Ectodermal cell (in vitro differentiated cells): ENCODE results near the gene VGLL3.
A peak's percentile ranks its signal among the peaks of the same experiment; 100 is the strongest.

ENCODE experiments used
- H3K27ac ChIP-seq: 2 replicates; pipeline ENCODE4 v1.7.0; 2013; ENCODE audit warnings: mild to moderate bottlenecking, low read depth, low read length; ENCODE audit not compliant: insufficient read depth, poor library complexity, severe bottlenecking
- H3K27me3 ChIP-seq: 2 replicates; pipeline ENCODE4 v1.7.0; 2013; ENCODE audit warnings: mild to moderate bottlenecking, low read length; ENCODE audit not compliant: insufficient read depth, control insufficient read depth, poor library complexity, severe bottlenecking
- H3K36me3 ChIP-seq: one replicate; pipeline ENCODE4 v1.7.0; 2013; ENCODE audit warnings: low read length; ENCODE audit not compliant: control insufficient read depth, insufficient read depth
- H3K4me1 ChIP-seq: one replicate; pipeline ENCODE4 v1.7.0; 2013; ENCODE audit warnings: low read length; ENCODE audit not compliant: control insufficient read depth, insufficient read depth
- H3K4me3 ChIP-seq: 2 replicates; pipeline ENCODE4 v1.7.0; 2013; ENCODE audit warnings: low read depth, low read length, control low read depth; ENCODE audit not compliant: insufficient read depth
- H3K9me3 ChIP-seq: 2 replicates; pipeline ENCODE4 v1.7.0; 2013; ENCODE audit warnings: mild to moderate bottlenecking, low read length, moderate library complexity; ENCODE audit not compliant: control insufficient read depth
- WGBS, 2 experiments: methylation state at CpG; one replicate each; pipeline ENCODE4 v1.1.7; 2013; ENCODE audit warnings: missing lambda C conversion rate in 2 of 2; 5-methylcytosine and 5-hydroxymethylcytosine counted together

The VGLL3 gene

DNA sequence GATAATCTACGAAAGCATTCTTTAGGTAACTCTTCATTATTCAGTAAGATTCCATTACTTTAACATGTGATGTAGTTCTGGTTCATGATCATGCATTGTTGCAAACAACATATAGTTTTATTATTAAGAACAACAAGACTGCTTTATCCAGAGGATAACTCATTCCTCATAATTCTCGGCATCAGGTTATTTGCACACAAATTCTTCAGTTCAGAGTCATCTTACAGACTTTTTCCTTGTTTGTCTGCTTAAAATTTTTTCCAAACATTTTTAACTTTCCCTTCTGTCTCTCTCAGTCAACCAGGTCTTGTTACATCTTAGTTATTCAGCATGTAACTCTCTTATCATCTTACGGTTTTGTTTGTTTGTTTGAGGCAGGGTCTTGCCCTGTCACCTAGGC is 60.1 kb downstream of the VGLL3 start:
- Histone ChIP-seq H3K9me3 (no peaks in the 10 kb centered on the region), H3K4me3 (no peak overlapping the region), H3K27me3 (no peaks in the 10 kb centered on the region), H3K27ac (no peak overlapping the region), H3K36me3 (no peaks in the 10 kb centered on the region), H3K4me1 (no peaks in the 10 kb centered on the region)
- 95% methylated on average over 3 of the region's 3 CpGs for WGBS, 2 experiments

DNA sequence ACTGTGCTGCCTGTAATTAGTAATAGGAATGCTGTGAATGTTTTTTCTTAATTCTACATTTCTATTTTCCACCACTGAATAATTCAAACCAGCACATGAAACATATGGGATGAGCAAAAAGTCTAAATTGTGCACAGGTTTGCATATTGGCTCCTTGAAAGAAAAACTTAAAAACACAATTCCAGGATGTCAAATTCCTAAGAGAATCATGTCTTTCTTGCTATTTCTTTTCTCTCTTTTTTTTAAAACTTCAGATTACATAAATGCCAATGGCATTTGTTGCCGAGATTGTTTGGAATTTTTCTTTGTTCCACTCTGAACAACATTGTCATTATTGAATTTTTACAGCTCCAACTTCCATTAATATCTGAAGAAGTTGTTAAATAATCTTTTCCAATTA is 60.8 kb downstream of the VGLL3 start:
- Histone ChIP-seq H3K36me3 (no peaks in the 10 kb centered on the region), H3K4me1 (no peaks in the 10 kb centered on the region), H3K9me3 (no peaks in the 10 kb centered on the region), H3K4me3 (no peak overlapping the region), H3K27me3 (no peaks in the 10 kb centered on the region), H3K27ac (no peak overlapping the region)
- 90 to 100% methylated on average over 1 of the region's 1 CpG for WGBS, 2 experiments

DNA sequence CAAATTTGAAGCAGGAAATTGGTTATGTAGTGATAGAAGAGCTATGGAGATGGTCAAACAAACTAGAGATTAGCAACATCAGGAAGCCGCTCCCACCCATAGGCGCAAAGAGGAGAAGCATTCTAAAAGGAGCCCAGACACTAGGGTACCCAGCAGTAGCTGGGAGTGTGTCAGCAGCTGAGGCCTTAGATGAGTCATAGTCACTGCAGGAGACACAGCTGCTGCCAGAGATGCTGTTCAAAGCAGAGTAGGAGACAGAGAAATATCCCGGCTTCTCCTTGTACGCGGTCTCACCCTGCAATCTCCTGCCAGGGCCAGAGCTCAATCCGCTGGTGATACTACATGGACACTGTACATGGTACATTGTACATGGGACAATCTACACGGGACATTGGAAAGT is 61.9 kb downstream of the VGLL3 start:
- H3K36me3 ChIP-seq = no peaks in the 10 kb centered on the region
- no peak overlapping the region for H3K27ac ChIP-seq
- H3K27me3 ChIP-seq = no peaks in the 10 kb centered on the region
- H3K9me3 ChIP-seq = no peaks in the 10 kb centered on the region
- no peaks in the 10 kb centered on the region for H3K4me1 ChIP-seq
- H3K4me3 ChIP-seq = no peak overlapping the region
- 93 to 94% methylated on average over 7 of the region's 7 CpGs for WGBS, 2 experiments

DNA sequence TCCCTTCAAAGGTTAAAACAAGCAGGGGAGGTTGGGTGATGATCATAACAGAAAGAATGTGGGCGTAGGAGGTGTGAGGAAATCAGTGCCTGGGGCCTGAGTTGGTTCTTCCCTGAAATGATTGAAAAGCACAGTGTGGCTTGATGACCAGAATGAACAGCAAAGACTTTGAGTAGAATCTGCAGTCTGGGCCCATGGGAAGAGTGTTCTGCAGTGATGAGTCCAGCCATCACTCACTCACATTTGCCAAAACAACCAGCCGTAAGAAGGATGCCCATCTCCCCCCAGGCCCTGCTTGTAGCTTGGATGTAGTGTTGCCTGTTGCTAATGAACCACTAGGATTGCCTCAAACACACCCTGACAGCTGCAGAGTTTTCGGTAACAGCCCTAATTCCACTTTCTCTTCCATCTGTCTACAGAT is 67.9 kb downstream of the VGLL3 start:
- Histone ChIP-seq H3K4me1 (no peaks in the 10 kb centered on the region), H3K27ac (no peak overlapping the region), H3K9me3 (no peaks in the 10 kb centered on the region), H3K4me3 (no peak overlapping the region), H3K36me3 (no peaks in the 10 kb centered on the region), H3K27me3 (no peaks in the 10 kb centered on the region)
- WGBS, 2 experiments = 76 to 82% methylated on average over 3 of the region's 3 CpGs

DNA sequence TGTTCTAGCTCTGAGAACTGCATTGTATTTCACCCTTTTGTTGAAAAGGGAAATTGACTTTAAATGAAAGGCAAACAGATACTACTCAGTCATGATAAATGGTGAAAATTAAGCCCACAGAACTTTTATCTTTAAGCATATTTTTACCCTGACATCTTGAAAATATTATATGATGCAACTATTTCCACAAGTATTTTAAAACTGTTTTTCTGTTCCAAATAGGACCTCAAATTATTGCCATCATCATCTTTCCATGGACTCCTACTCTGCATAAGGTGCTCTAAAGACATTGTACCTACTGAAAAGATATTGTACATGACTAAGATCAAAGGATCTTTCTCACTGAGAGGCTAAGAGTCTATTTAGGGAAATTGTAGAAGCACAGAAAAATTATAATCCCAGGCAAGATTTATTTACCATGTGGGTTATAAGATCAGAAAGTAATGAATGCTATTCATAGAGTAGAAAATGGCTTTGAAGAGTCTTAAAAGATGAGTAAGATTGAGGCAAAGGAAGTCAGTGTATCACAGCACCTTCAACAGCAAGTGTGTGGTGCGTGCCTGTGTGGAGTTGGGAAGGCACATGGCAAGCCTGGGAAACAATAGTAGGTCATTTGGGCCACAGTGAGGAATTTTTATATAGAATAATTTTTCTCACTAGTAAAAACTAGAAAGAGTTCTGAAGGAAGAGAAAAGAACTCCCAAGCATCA is 68.8 kb downstream of the VGLL3 start:
- no peak overlapping the region for H3K4me3 ChIP-seq
- H3K36me3 ChIP-seq = no peaks in the 10 kb centered on the region
- H3K4me1 ChIP-seq = no peaks in the 10 kb centered on the region
- no peak overlapping the region for H3K27ac ChIP-seq
- H3K9me3 ChIP-seq = no peaks in the 10 kb centered on the region
- no peaks in the 10 kb centered on the region for H3K27me3 ChIP-seq
- 38 to 47% methylated on average over 1 of the region's 1 CpG for WGBS, 2 experiments

DNA sequence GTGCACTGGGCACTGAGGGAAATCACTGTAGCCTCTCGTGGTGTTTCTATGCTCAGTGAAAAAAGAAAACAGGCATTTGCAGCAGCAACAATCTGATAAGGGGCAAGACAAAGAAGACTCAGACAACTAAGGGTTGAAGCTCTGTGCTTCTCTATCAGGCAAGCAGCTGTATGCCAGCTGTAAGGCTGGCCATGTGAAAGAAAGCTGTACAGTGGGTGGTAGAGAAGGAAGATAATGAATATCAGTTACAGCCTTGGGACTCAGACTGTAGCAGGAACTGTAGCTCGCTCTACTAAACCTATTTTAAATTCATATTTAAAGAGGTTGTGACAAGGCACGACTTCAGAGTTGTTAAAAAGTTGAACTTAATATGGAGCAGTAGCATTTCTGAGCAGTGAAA is 76.3 kb downstream of the VGLL3 start:
- H3K9me3 ChIP-seq = no peaks in the 10 kb centered on the region
- H3K4me3 ChIP-seq = no peak overlapping the region
- no peaks in the 10 kb centered on the region for H3K36me3 ChIP-seq
- H3K27me3 ChIP-seq = no peaks in the 10 kb centered on the region
- H3K27ac ChIP-seq = no peak overlapping the region
- WGBS, 2 experiments = 84 to 91% methylated on average over 3 of the region's 3 CpGs
- no peaks in the 10 kb centered on the region for H3K4me1 ChIP-seq

DNA sequence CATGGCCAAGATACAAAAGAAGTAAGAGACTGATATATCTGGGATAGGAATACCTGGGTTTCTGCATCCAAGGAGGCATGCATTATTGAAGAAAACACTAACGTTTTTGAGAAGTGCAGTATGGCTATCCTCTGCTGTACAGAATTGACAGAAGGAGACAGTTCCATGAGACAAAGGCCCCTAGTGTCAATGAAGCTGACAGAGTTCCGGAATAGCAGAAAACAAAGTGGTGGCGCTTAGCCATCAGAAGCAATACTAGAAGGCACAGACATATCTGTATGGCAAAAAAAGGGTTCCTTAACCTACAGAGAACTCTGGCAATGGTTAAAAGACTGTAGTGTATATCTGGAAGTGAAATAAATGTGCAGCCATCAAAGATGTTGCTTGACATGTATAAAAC is 77.8 kb downstream of the VGLL3 start:
- Histone ChIP-seq H3K36me3 (no peaks in the 10 kb centered on the region), H3K9me3 (no peaks in the 10 kb centered on the region), H3K4me1 (no peaks in the 10 kb centered on the region), H3K27ac (no peak overlapping the region), H3K4me3 (no peak overlapping the region), H3K27me3 (no peaks in the 10 kb centered on the region)
- 93 to 94% methylated on average over 3 of the region's 3 CpGs for WGBS, 2 experiments

DNA sequence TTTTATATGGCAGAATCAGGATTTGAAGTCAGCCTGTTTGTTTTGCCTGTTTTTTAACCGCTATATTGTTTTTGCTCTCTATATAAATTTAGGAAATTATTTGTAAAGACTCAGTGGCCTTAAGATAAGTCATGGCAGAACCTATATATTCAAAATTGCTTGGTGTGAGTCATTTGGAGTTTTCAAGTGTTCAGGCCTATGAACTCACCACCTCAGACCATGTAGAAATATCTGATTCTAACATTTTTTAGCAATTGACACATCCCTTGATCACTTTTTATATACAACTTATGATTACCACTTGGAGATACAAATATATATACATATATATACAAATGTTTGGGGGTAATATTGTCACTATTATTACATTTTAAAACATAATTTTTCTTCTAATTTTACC is 95.7 kb downstream of the VGLL3 start:
- Histone ChIP-seq H3K9me3 (no peaks in the 10 kb centered on the region), H3K36me3 (no peaks in the 10 kb centered on the region), H3K27ac (no peak overlapping the region), H3K4me3 (no peak overlapping the region), H3K4me1 (peaks cover 6% of the 10 kb centered on the region), H3K27me3 (no peaks in the 10 kb centered on the region)
- 100% methylated on average over 1 of the region's 1 CpG; no CpG with 5 or more reads in 1 of the 2 experiments for WGBS, 2 experiments

DNA sequence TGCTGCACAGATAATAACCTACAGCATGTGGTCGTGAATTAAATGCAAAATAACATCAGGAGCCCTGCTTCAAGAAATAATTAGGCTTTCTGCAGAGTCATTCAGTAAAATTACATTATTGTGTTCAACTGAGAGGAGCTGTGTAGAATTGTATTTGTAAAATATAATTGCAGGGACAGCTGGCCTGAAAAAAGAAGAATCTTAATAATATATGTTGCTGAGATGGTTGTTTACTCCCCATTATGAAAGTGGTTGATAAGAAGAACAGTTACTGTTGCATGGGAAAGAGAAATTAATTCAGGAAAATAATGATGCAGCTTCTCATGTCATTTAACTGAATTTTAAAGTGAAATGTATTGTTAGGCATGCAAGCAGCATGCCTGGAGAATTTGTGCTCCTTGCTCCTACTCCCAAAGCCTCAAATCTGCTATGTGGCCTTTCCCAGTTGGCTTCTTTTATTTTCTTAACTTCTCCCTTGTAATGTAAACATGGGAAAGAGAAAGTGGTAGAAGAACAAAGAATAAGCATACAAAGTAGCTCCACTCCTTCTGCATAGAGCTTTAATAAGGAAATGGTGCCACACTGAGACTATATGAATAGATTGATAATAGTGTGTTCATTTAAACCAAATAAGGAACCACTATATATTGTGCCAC is 100.1 kb downstream of the VGLL3 start:
- Histone ChIP-seq H3K9me3 (no peaks in the 10 kb centered on the region), H3K4me3 (no peak overlapping the region), H3K4me1 (peaks cover 6% of the 10 kb centered on the region), H3K36me3 (no peaks in the 10 kb centered on the region), H3K27me3 (no peaks in the 10 kb centered on the region), H3K27ac (peak overlapping the region; percentile 79)
- 47 to 50% methylated on average over 1 of the region's 1 CpG for WGBS, 2 experiments
